Effector CD8-positive, alpha-beta T cell (primary cell): Measurements from ENCODE around the gene CACNA1C.

ENCODE experiments used
- DNase-seq: peaks from one replicate; lab custom pipeline; 2025; lab: John Stamatoyannopoulos, UW

CACNA1C gene

DNA sequence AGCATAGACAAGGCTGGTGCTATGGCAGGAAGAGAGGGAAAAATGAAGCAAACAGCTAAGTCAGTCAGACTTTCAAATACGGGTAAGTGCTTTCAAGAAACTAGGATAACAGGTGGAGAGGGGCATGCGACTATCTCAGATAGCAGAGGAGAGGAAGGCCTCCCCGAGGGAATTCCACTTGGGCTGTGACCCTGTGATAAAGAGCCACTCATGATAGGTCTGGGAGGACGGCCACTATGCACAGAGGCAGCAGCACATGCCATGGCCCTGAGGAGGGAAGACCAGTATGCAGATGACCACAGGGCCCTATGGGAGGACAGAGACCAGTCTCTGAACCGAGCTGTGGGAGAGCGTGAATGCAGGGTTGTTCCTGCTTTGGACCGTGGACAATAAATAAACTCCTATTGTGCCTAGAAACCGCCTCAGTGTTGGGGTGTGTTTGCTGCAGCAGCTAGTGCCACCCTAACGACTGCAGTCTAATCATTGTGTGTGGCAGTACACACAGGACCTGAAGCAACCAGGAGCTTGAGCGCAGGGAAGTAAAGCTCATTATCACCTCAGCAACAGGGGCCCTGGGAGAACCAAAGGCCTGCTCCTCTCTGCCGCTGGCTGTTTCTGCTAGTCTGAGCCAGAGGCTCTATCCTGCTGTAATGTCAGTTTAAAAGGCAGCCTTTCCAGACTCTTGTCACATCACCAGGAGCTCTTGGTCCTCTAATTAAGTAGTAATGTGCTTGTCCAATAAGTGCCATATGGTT is 119.1 kb downstream of the CACNA1C start:
- no peak for DNase-seq

DNA sequence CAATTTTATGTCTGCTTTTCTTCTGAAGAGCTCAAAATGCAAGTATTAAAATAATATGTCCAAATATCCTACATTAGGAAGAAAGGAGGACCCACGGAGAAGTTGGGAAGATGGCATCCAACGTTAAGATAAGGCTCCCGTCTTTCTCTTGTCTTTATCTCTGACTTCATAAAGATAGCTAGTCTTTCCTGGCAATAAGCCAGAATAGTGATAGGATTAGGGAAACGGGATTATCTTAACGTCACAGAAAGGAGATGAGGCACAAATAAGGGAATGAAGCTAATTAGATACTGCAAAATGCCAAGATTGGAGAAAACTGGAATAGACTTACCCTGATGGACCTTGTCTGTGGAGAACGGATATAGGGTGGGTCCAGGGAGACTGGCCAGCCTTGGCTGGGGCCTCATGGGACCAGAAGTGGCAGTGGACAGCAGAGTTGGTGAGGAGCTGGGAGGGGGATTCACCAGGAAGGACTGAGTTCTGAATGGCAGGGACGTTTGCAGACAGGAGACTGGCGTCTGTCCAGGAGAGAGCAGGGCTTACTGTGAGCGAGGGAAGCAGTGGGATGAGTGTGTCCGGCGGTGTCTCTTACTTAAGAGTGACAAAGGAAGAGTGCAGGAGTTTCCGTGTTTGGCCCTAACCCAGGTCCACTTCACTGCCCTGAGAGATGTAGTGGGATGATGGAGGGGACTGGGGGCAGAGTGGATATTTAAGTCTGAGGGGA is 119.9 kb downstream of the CACNA1C start:
- no peak for DNase-seq

DNA sequence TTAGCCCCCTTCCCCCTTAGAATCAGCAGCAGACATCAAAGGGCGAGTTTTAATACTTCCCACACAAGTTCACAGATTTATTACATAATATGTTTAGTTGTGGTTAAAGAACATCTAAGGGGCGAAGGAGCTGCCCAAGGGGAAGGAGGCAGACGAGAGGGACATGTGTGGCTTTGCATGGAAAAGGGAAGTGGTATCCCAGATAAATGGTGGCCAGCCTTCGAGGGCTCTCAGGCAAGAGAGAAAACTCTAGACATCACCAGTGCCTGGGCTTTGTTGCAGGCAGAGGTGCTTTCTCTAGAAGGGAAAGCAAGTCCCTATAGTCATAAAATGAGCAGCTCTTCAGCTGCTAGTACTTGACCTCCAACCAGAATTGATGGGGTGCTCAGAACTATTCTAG is 121.2 kb downstream of the CACNA1C start:
- DNase-seq = no peak

DNA sequence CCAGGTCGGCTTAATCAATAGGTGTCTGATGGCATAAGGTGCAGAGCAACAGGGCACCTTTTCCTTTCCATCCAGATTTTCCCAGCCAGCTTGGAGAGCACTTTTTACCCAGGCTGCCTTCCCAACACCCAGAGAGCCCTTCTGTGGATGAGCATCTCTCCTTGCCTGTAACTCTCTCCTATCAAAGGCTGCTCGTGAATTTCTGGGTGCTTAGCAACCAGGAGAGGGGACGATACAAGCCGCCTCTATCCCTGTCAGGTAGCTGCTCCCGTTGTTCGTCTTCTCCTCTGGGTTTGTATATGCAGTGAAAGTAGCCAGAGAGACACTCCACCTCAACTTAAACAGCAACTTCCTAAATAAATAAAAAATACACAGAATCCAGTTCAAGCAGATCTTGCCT is 124.2 kb downstream of the CACNA1C start:
- no peak for DNase-seq

DNA sequence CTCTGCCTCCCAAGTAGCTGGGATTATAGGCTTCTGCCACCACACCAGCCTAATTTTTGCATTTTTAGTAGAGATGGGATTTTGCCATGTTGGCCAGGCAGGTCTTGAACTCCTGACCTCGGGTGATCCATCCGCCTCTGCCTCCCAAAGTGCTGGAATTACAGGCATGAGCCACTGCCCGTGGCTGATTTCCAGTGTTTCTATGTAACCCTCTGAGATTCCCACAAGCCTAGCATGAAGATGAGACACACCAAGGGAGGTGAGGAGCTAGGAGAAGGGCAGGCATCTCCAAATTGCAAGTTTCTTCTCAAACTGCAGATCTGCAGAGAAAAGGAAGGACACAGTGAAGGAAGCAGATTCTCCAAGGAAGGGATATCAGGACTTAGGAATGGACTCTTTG is 125.0 kb downstream of the CACNA1C start:
- no peak for DNase-seq

DNA sequence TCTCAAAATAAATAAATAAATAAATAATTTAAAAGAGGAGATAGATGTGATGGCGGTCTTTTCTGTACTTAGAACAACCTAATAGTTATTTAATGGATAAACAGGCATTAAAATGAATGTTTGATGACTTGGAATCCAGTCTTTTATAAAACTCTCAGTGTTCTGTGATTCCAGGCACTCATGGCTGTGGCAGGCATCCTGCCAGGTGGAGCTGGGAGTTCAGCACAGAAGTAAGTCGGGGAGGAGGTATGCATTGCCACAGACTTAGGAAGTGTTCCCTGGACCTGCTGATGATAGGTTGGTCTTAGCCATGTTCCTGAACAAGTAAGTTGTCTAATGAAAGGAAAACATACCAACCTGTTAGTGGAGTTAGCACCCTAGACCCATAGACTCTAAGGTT is 126.3 kb downstream of the CACNA1C start:
- DNase-seq = no peak

DNA sequence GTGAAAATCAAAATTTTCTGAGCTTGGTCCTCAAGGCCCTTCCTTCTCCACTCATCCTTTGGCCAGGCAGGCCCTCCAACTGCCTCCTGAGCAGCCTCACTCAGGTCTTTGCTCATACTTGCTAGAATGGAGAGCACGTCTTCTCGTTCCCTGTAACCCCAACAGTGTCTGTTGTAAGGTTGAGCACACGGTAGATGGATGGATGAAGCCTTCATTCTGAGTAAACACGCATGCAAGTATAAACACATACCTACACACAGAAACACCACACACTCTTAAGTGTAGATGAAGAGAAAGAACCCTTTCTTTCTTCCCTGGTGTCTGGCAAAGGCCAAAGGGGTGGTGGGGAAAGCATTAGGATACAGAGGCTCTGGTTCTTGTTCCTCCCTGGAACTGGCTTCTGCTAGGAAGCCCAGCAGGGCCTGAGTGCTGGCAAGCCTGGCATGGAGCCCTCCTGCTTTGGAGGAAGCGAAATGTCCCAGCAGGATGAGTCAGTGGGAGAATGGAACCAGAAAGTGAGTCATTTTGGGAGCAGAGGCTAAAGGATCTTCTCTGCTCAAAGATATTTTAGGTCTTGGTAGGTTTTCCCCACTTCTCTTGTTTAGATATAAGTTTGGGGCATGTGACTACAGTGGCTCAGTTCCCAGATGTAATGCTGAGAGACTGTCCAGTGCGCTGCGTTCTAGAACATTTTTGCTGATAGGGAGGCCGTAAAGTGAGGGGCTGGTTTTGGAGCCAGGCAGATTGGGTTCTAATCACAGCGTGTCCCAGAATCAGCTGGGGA is 127.4 kb downstream of the CACNA1C start:
- no peak for DNase-seq

DNA sequence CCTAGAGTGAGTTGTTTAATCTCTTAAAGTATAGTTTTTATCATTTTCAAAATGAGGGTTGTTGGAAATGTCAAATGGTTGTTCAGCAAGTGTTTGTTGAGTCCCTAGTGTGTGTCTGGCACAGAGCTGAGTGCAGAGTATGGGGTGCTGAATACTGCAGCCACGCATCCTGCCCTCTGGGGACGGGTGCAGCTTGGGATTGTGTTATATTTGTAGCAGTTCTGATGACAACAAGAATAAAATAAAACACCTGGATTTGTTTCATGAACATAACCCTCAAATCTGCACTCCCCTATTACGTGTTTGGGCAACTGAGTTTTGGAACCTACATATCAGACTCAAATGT is 127.9 kb downstream of the CACNA1C start:
- no peak for DNase-seq

DNA sequence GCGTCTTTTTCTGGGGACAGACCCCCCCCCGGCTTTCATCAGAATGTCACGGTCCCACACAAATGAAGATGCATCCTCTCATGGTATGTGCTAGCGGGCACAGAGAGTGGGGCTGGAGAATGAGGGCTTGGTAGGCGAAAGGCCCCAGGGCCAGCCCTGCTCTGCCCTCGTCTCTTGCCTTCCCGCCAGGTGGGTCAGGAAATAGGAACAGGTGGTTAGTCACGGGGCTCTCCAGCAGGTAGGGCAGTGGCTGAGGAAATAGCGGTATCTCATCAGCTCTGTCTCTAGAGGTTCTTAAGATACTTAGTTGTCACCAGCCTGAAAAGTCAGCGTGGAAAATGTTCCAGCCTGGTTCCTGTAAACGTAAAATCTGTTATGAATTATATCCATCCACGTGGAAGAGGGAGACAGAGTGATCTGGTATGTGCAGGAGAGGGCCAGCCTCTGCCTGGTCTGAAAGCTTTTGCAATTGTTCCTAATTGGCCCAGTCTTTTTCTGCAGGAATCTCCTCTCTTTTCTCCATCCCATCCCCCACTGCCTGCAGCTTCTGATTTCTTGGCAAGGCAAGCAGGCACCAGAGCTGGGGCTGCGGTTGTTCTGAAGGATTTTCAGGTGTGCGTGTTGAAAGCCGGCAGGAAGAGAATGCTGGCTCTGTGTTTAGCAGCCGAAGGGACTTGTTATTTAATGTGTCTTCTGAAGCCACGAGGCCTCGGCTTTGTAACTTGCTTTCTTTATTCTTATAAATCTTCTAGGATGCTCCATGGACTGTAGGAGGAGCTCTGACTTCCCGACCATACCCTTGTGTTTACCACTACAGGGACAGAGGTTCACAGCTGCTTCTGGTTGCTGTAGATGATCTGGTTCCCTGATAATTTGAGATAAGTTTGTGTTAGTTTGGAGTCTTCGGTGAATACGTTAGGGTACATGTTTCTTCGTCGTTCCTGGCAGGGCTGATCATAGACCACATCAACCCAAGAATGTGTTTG is 131.1 kb downstream of the CACNA1C start:
- DNase-seq = no peak

DNA sequence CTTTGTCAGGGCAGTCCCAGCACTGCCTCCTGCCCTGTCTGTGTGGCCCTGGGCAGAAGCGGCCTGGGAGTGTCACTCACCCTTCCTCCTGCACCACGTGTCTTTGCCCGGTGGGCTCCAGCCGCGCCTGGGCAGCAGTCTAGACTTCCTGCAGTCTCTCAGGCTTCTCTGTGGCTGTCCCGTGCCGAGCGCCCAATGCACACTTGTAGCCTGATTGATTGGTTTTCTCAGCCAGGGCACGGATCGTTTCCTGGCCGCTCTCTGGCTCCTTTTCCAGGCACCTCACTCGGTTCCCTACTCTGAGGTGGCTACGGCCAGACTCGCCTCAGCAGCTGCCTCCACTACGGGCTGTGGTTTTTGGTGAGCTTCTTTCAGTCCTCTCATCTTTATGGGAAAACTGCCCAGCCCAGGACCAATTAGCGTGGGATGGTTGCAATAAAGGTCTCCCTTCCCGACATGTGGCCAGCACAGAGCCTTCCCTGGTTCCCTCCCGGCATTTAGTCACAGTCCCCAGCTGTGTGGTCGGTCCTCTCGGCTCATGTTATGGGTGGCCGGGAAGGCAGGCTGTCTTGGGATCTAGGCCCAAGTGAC is 133.1 kb downstream of the CACNA1C start:
- no peak for DNase-seq

DNA sequence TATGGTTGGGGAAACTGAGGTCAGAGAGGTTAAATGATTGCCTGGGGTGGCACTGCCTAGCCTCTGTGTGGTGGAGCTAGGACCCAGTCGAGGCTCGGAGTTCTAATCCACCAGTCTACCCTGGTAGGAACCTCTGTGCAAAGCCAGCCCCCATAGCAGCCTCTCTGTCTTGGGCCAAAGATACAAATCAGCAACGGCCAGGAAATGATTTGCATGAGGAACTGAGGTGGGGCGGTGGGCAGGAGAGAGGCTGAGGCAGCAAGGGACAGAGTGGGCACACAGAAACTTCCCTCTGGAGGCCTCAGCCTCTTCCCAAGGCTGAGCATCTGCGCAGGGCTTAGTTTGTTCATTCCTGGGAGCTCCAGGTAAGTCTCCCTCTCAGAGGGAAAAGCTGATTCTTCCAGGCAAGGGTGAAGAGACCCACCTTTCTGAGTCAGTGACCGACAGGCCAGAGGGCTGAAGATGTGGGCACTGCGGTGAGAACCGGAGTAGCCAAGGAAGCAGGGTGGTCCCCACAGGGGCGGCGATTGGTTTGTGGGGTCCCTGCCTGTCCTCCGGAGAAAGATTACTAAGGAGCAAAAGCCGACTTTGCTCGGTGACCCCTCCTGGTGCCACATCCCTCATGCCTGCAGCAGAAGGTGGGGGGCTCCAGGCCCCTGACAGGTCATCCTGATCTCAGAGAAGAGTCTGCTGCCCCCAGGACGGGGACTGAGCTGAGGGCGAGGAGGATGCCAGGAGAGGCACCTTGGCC is 134.6 kb downstream of the CACNA1C start:
- DNase-seq = no peak

DNA sequence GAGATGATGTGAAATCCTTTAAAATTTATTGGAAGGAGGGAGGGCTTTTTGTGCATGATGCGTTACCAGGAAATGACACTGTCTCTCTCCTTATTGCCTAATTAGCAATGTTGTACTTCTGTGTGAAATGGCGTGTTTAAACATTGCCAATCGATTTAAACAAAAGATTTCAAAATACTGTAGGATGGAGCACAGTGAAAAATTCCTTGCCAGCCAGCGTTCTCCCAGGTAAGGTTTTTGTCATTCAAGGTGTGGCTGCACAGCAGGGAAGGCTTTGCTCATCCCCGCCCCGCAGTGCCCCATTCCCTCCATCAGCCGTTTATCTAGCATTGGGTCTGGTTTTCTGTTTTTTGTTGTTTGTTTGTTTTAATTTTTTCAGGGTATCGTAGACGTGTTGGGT is 137.3 kb downstream of the CACNA1C start:
- DNase-seq = no peak

DNA sequence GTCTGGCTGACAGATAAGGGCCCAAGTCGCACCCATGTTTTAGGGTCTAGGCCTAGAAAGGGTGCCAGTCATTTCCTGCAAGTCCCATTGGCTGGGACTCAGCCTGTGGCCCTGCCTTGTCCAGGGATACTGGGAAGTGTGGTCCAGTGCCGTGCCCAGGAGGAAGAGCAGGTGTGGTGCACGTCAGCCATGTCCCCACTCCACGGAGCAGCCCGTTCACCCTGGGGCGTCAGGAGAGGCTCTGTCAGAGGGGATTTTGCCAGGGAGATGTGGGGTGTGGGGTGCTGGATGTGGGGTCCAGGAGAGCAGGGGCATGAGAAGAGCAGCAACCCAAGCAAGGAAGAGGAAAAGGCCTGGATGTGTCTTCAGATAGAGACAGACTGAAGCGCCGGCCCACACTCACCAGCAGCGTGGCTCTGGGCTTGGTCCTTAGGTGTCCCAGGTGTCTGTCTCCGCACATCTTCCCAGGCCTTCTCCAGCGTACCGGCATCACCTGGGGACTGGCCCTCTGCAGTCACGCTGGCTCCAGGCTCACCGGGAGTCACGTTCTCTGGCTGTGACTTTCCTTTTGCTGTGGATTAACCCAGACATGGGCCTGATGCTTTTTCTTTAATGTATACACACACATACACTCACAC is 138.2 kb downstream of the CACNA1C start:
- DNase-seq = no peak

DNA sequence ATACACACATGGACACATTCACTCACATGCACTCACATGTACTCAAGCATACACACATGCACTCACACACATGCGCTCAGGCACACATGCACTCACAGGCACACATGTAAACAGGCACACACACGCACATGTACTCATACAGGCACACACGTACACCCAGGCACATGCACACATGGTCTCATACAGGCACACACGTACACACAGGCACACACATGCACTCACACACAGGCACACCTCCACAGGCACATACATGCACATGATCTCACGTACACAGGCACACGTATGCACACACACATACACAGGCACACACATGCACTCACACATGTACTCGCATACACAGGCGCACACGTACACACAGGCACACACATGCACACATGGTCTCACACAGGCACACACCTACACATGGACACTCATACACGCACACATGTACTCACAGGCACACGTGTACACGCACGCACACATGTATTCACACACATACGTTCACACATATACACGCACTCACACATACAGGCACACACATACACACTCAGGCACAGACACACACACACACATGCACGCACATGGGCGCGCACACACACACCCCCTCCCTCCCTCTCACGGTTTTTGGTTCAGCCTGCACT is 138.9 kb downstream of the CACNA1C start:
- no peak for DNase-seq

DNA sequence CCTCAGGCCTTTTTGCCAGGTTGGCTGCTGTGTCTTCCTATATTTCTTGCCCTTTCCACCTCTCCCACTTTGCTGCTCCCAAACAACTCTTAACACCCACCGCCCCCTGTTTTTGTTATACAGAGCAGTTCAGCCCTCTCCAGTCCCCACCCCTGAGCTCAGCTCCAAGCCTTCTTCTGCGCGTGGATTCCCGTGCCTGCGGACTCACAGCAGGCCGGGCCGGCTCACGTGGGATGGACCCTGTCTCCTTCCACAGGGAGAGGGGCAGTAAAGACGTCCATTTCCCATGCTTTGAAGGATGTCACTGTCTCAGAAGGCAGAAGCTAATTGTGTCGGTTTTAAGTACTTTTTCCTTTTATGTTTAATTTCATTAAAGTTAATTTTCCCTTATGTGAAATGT is 139.4 kb downstream of the CACNA1C start:
- DNase-seq = no peak

DNA sequence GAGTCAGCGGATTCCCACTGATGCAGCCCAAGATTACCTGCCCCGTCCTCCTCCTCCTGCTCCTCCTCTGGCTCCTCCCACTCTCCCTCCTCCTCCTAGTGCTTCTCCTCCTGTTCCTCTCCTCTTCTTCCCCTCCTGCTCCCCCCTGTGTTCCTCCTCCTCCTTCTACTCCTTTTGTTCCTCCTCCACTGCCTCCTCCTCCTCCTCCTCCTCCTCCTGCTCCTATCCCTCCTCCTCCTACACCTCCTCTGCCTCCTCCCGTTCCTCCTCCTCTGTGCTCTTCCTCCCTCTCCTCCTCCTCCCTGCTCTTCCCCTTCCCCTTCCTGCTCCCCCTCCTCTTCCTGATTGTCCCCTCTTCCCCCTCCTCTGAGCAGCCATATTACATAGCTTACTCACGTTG is 141.3 kb downstream of the CACNA1C start:
- no peak for DNase-seq

DNA sequence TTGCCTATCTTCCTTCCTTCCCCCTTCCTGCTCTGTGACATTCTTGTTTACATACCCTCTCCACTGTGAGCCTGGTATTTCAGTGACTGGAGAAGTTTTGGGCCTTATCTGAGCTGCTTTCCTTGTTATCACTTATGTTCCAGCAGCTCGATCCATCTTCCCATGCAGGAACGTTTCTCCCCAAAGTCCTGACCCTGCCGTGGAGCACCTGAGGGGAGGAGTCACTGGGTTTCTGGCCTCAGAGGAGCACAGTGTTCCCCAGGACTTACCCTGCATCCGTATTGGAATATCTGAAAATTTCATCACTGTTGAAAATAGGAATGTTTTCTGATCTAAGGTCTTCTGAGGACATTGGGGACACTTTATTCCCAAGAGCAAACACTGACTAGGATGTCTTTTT is 141.8 kb downstream of the CACNA1C start:
- DNase-seq = no peak

DNA sequence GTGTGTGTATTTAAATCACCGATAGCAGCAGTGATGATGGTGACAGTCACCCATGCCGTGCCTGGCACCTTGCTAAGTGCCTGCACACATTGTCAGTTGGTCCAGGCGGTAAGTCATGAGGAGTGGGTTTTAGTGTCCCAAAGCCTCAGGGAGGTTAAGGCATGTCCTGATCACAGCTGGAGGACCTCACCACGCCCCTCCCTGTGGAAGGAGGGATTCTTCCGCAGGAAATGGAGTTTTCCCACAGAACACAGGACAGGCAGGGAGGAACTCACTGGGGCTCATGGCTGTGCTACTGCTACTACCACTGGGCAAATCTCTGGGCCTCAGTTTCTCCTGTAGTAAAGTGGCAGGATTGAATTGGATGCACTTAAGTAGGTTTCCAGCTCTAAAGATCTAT is 142.3 kb downstream of the CACNA1C start:
- DNase-seq = no peak

DNA sequence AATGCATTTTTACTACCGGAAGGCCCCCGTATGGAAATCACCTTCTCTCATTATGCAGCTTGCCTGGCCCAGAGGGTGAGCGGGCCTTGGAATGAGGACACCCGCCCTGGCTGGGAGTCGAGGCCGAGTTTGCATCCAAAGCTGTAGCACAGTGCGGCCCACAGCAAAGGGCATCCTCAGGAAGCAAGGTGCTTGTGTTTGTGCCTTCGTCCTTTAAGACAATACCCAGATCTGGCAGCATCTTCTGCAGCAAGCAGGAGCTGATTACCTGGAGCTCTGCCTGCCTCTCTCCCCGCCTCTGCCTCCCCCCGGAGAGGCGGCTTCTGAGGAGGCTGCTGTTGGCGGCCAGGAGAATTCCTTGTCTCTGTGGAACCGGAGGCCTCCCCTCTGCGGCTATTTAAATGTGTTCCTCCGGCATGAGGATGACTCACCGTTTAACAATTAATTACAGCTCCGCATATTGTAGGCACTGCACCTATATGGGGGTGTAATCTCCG is 145.3 kb downstream of the CACNA1C start:
- no peak for DNase-seq
